Measurements from ENCODE around the gene GFOD1.

- TF ChIP-seq SUZ12 (IDR thresholded peaks at IDR 0.05) (no peak), FOXM1 (IDR thresholded peaks at IDR 0.05; ENCODE audit: borderline replicate concordance) (no peak), HDGF (IDR thresholded peaks at IDR 0.05; ENCODE audit: borderline replicate concordance) (no peak)
Measured at GRCh38 chr6:13478525-13478966, 8.9 kb downstream of the GFOD1 start.
